HG02763 (cell line): ENCODE results near the gene ADAMTSL3.
A peak's percentile ranks its signal among the peaks of the same experiment; 100 is the strongest.

ENCODE experiments used
- ATAC-seq: cut with Tn5 transposase; IDR thresholded peaks from one replicate; pipeline ENCODE4 v1.9.1; 2021; ENCODE audit warnings: mild to moderate bottlenecking, moderate library complexity; ENCODE audit not compliant: unreplicated experiment

The ADAMTSL3 gene

DNA sequence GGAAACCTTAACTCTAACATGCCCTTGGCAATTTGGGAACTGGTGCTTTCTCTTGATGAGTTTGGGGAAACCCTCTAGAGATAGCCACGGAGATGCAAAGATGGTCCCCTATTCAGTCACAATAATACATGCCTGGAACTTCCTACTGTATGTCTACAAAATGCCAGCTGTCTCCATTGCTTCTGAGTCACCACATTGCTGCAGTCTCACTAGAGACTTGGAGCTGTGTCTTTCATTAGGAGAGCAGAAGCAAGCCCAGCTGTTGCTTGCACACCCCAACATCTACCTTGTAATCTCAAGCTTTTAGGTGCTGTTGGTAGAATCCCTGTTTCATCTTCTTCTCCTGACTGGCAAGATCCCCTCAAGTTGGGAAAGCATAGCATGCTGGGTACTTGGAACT is 261.0 kb downstream of the ADAMTSL3 start:
- no peak for ATAC-seq

DNA sequence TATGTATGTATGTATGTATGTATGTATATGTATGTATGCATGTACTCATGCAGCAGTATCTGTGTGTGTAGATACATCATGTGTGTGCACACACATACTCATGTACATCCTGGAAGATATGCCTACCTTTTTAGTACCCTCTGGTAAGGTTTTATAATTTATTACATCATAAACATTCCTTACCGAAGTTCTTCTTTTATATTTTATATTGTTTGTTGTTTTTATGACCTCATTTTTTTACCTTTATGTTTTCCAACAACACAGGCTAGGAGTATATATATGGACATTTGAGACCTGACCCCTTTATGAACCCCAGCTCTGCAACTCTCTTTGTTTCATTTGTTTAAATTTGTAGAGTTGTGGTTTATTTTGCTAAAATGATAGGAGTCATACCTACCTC is 263.5 kb downstream of the ADAMTSL3 start:
- no peak for ATAC-seq

DNA sequence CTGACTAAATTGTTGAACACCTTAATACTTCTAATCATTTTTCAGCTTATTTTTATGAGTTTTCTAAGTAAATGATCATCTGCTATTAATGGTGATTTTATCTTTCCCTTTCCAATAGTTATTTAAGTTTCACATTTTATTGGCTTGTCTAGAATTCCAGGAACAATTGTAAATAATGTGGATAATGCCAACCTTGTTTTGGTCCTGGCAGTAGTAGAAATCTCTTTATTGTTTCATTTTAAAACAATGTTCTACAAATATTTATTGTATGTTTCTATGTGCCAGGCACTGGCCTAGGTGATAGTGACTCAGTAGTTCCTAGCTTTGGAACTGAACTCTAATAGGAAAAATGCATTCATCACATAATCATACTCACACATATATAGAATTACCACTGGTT is 264.1 kb downstream of the ADAMTSL3 start:
- ATAC-seq: no peak

DNA sequence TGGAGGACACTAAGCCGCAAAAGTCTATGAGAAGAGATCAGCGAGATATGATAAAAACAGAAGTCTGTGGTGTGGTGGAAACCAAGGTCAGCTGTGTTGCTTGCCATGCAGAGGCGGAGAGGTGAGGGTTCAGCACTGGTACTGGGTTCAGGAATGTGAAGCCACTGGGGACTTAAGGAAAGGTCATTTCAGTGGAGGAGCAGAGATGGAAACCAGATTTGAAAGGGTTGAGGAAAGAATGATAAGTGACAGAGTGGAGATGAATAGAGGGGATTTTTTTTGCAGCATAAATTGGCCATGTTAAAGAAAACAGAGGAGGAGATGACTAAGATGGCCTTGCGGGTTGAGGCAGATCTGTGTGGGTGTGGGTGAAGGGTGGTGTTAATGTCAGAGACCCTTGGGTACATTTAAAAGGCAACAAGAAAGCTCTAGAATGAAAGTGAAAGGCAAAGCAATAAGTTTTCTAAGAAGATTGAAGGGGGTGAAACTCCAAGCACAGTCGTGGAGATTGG is 265.5 kb downstream of the ADAMTSL3 start:
- peak; percentile 66 for ATAC-seq

DNA sequence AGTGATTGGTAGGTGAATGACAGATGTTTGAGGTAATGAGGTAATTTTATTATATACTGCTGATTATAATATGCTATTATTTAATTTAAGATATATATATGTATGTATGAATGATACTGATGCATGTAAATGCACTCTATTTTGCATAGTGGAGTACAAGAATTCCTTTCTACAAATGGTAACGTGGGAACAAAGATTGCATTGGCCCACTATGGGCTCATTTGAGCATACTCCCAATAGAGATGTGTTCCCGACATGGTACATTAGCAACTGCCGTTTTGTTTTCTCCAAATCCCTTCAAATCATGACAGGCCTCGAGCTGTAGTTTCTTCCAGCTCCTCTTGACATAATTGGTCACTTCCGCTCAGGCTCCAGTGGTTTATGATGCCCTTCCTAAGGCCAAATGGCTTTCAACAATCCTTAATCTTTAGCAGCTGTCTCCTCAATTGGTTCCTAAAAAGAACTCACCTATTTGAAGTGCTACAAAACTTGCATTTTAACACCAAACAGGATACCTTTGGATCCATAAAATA is 266.1 kb downstream of the ADAMTSL3 start:
- ATAC-seq: no peak

DNA sequence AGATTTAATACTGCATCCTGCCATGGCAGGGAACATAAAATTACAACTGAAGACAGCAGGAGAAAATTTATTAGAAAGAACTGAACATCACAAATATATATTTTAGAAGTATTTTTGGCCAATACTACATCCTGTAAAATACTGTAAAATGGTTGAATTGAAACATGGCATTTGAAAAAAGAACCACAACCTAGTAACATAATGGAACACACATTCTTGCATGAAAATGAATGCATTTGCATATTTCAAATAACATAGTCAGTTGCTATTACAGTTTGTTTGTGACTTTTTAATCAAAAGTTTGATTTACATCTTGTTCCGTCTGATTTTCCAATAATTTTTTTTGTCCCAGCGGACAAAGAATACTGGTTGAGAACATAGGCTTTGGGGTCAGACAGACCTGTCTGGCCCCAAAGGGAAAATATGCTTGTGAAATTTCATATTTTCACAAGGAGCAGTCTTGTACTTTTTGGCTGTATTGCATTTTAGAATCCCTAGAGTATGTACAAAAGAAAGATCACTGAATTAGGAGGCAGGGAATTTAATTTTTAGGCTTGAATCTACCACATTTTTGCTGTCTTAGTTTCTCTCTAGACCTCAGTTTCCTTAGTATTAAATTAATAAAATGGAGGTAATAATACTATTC is 268.8 kb downstream of the ADAMTSL3 start:
- no peak for ATAC-seq

DNA sequence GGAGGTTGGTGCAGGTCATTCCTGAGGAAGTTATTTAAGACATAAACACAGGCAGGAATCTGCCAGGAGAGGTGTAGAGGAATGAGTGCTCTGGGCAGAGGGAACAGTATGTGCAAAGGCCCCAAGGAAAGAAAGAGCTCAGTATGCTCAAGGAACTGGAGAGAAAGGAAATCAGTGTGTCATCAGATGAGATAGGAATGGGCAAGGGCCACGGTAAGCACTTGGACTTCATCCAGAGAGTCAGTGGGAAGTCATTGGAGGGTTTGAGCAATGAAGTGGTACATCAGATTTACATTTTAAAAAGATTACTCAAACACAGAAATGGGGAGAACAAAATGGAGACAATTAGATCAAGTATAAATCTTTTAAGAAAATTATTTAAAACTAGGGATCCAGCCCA is 272.2 kb downstream of the ADAMTSL3 start:
- no peak for ATAC-seq

DNA sequence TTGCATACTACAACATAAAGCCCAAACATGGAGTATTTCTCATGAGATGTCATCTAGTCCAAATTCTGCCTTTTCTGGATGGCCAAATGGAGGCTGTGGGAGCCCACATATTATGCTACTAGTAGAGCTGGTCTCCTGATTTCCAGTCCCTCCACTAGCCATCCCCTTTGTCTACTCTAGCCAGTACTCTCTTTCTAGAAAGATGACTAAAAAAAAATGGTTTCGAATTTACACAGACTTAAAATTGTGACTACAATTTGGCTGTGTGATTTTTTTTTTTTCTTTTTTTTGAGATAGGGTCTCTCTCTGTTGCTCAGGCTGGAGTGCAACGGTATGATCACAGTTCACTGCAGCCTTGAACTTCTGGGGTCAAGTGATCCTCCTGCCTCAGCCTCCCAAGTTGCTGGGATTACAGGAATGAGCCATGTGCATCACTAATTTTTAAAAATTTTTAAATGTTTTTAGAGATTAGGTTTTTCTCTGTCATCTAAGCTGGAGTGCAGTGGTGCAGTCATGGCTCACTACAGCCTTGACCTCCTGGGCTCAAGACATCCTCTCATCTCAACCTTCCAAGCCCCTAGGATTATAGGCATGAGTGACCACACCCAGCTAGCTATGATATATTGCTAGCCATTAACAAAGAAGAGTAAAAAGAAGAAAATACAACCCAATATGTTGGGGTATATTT is 273.9 kb downstream of the ADAMTSL3 start:
- peak; percentile 20 for ATAC-seq

DNA sequence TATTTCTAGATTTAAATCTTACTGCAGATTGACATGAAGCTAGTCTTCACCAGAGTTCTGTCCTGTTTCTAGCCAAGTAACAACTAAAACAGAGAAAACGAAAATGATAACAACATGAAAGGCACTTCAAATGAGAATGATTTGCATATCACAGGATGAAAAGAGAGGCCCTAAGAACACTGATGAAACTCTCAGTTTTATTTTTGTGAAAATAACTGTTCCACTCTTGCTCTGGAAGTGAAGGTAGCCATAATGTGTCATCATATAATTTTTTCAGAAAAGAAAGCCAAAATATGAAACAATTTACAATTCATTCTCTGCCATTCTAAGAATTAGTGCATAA is 274.4 kb downstream of the ADAMTSL3 start:
- peak; percentile 84 for ATAC-seq

DNA sequence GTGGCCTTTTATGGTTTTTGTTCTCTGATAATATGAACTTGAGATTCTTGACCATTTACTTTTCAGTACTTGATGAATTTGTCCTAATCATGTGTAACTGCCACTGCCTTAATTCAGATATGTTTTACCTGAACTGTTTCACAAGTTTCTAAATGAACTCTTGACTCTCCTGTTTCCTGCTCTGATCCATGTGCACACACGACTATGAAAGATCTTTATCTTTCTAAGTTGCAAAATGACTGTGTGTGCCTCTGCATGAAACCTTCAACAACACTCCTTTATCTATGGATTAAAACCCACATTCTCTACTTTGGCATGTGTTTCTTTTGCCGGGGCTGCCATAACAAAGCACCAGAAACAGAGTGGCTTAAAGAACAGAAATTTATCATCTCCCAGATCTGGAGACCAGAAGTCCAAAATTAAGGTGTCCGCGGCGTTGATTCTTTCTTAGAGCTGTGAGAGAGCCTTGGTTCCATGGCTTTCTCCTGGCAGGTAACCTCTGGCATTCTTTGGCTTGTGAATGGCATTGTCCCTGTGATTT is 275.0 kb downstream of the ADAMTSL3 start:
- no peak for ATAC-seq

DNA sequence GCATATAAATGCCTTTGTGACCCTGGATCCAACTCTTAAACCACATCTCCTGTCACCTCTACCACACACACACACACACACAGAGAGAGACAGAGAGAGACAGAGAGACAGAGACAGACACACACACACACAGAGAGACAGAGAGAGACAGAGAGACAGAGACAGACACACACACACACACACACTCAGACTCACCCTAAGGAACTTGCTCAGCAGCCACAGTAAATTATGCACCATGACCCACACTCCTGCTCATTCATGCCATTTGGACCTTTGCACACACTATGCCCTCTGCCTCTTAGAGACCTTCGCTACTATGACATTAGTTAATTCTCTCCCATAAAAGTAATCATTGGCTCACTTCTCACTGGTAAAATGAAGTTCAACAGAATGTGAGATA is 275.7 kb downstream of the ADAMTSL3 start:
- no peak for ATAC-seq

DNA sequence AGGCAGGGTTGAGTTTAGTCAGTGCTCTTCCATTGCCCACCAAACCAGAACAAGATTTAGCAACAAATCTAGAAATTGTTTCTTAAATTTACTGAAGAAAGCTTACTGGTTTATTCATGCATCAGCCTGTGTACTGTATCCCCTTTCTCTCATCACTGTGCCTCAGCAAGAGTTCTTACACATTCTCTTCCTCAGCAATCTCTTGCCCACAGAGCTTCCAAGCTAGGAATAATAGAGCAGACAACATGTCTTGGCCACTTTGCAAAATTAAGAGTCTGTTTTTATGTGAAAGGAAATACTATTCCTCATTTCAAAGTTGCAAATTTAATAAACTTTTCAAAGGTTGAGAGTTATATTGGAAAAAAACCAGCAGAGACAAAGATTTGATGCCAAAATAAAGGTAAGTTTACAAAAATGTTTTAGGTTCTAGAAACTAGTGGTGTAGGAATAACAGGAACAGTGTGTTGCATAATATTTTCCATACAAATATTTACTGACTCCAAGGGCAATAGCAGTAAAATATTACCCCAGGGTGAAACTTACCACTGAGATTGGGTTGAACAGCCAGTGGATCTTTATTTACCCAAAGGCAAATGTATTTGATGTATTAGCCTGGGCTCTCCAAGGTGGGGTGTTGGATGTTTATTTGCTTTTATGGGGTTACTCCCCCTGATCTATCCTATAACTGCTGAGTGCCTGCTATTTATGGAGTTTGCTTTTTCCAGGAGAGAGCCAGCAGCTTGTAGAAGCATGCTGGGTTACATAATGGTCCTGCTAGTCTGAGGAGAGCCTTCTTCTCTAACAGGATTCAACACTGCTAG is 276.7 kb downstream of the ADAMTSL3 start:
- no peak for ATAC-seq

DNA sequence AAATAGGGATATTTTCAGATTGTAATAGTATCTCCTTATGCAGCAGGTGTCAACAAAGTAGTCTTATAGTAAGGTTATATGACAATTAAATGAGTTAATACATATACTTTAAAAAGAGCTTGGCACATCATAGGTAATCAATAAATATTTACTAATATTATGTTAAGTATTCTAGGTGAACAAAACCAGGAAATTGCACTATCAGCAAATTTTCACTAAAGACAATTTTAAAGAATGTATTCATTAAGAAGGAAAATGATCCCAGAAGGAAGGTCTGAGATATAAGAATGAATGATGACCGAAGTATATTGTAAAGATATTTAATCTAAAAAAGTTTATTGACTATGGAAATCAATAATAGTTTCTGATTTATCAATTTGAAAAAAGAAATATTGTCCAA is 281.9 kb downstream of the ADAMTSL3 start:
- ATAC-seq: no peak

DNA sequence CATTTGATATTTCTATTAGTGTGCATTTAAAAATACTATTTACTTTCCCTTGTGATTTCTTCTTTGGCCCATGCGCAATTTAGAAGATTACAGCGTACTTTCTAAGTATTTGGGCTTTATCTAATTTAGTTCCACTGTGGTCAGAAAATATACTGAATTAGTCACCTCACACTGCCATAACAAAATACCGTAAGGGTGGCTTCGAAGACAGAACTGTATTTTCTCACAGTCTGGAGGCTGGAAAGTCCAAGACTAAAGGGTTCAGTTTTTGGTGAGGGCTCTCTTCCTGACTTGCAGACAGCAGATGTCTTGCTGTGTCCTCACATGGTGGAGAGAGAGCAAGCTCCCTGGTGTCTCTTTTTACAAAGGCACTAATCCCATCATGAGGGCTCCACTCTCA is 286.2 kb downstream of the ADAMTSL3 start:
- ATAC-seq: no peak

DNA sequence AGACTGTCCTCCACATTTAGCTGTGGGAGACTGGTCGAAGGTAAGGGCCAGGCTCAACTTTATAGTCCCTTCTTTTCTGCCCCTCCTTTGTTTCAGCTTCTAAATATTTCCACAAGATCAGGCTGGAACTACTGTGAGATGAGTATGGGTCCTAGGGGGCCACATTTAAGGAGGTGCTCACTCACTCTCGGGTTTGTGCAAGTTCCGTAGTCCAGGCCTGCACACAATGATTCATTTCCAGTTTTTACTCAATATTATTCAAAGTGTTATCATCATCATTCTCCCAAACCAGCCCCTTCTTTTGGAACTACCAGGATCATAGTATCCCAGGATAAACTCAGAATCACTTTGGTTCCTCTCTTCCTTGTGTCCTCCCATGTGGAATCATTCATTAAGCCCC is 289.1 kb downstream of the ADAMTSL3 start:
- no peak for ATAC-seq

DNA sequence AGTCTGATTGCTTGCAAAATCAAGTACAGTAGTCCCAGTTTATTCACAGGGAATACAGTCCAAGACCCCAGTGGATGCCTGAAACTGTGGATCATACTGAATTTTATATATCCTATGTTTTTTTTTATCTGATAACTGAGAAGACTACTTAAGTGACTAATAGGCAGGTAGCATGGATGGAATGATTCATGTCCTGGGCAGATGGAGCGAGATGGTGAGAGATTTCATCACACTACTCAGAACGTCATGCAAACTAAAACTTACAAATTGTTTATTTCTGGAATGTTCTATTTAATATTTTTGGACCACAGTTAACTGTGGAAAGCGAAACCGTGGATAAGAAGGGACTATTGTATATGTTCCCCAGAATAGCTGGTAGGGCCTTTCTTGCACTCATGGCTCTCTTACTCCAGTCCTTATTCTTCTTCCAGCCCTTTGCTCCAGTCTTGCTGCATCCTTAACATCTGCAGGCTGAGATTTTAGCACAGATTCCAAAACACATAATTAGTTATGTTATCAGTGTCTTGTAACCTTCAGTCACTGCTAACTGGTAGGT is 290.0 kb downstream of the ADAMTSL3 start:
- no peak for ATAC-seq

DNA sequence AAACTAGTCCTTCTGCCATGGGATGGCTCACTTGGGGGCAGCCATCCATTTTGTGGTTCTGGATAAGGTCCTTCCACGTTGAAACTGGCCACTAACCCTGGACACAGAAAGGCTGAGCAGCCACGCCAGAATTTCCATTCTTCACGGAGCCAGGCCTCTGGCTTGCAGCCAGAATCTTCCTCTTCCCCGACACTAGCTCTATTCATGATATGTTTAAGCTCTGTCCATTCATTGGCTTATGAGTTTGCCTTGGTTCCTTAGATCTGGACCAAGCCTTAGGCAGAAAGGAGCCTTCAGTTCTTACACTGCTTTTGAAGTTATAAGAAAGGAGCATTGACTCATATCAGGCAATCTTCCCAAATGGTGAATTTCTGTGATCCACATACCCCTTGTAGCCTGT is 293.2 kb downstream of the ADAMTSL3 start:
- ATAC-seq: no peak

DNA sequence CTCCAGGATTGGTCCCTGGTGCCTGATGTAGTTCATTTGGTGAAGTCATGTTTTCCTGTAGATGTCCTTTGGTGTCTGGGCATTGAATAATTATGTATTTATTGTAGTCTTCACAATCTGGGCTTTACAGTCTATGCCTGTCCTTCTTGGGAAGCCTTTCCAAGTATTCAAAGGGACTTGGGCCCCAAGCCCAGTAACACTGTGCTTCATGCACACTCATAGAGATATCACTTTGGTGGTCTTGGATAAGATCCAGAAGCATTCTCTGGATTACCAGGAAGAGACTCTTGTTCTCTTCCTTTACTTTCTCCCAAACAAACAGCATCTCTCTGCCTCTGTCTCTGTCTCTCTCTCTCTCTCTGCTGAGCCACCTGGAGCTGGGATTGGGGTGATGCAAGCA is 300.6 kb downstream of the ADAMTSL3 start:
- no peak for ATAC-seq

DNA sequence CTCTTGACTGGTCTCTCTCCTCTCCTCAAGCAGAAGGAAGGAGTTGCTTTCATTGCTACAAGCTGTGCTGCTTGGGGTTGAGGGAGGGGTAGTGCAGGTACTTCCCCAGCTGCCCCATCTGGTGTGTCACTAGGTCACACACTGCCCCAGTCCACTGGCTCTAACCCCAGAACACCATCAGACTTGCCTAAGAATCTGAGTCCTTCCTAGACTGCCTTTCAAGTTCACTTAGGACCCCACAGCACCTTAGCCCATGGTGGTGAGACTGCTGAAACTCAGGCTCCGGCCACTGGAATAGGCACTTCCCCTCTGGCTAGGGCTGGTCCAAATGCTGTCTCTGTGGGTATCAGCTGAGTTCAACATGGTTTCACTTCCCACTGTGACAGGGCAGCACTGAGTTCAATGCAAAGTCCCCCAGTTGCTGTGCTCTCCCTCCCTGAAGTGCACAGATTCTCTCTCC is 301.9 kb downstream of the ADAMTSL3 start:
- peak; percentile 99 for ATAC-seq

DNA sequence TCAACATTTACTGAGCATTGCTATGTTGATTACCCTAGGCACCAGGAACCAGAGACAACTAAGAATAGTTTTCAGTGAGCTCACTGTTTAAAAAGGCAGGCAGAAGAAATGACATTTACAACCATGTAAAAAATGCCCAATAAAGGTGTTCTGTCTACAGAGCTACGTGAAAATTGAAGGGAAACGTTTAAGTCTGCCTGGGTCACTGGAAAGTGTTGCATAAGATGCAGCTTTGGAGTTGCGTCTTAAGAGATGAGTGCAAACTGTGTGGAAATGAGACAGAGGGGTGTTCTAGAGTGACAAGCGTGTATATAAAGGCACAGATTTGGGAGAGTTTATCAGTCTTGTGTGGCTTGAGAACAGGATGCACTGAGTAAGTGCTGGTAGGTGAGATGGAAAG is 303.0 kb downstream of the ADAMTSL3 start:
- ATAC-seq: no peak

DNA sequence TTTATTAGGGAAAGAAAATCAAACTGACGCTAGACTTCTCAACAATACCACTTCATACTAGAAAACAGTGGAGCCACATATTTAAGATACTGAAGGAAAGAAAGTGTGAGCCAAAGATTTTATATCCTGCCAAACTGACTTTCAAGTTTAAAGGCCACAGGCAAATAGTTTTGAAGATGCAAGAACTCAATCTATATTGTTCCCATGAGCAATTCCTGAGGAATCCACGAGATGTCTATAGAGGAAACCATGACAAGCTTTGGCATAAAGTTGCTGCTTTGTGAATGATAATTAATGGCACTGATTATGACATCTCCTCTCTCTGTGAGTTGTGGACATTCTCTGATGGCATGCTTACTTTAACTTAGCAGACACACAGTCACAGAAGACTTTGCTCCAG is 305.6 kb downstream of the ADAMTSL3 start:
- ATAC-seq: no peak
